ENCODE measurements around the gene MAPK8.

DNA sequence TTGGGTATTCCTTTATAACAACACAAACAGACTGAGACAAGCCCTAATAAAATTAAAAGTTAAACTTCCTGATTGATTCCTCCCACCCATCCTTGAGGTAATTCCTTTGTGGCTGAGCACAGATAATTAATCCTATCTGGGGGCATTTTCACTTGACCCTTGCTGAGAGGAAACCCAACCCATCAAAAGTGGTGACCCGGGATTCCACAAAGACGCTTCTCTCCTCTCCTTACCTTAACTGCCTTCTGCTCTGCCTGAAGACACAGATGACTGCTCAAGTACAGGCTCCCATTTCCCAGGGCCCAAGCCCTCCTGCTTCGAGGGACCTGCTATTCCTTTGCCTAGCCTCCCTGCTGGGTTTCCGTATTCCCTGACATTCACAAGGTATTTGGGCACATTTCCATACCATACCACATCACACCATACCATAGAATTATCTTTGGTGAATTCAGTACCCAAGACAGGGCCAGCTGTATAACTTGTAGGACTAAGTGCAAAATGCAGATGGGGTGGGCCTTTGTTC is 9.8 kb upstream of the MAPK8 start:
- TF ChIP-seq, protein P1, sequence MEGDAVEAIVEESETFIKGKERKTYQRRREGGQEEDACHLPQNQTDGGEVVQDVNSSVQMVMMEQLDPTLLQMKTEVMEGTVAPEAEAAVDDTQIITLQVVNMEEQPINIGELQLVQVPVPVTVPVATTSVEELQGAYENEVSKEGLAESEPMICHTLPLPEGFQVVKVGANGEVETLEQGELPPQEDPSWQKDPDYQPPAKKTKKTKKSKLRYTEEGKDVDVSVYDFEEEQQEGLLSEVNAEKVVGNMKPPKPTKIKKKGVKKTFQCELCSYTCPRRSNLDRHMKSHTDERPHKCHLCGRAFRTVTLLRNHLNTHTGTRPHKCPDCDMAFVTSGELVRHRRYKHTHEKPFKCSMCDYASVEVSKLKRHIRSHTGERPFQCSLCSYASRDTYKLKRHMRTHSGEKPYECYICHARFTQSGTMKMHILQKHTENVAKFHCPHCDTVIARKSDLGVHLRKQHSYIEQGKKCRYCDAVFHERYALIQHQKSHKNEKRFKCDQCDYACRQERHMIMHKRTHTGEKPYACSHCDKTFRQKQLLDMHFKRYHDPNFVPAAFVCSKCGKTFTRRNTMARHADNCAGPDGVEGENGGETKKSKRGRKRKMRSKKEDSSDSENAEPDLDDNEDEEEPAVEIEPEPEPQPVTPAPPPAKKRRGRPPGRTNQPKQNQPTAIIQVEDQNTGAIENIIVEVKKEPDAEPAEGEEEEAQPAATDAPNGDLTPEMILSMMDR (IDR thresholded peaks at IDR 0.05; ENCODE audit: insufficient read depth, low read length), result no peak
- TF ChIP-seq, protein P2, sequence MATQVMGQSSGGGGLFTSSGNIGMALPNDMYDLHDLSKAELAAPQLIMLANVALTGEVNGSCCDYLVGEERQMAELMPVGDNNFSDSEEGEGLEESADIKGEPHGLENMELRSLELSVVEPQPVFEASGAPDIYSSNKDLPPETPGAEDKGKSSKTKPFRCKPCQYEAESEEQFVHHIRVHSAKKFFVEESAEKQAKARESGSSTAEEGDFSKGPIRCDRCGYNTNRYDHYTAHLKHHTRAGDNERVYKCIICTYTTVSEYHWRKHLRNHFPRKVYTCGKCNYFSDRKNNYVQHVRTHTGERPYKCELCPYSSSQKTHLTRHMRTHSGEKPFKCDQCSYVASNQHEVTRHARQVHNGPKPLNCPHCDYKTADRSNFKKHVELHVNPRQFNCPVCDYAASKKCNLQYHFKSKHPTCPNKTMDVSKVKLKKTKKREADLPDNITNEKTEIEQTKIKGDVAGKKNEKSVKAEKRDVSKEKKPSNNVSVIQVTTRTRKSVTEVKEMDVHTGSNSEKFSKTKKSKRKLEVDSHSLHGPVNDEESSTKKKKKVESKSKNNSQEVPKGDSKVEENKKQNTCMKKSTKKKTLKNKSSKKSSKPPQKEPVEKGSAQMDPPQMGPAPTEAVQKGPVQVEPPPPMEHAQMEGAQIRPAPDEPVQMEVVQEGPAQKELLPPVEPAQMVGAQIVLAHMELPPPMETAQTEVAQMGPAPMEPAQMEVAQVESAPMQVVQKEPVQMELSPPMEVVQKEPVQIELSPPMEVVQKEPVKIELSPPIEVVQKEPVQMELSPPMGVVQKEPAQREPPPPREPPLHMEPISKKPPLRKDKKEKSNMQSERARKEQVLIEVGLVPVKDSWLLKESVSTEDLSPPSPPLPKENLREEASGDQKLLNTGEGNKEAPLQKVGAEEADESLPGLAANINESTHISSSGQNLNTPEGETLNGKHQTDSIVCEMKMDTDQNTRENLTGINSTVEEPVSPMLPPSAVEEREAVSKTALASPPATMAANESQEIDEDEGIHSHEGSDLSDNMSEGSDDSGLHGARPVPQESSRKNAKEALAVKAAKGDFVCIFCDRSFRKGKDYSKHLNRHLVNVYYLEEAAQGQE (IDR thresholded peaks at IDR 0.05; ENCODE audit: insufficient replicate concordance, low read depth), result no peak
- no peak for TF ChIP-seq POLR2AphosphoS5 (IDR thresholded peaks at IDR 0.05; ENCODE audit: low read depth)
